ENCODE measurements around the gene RIOK3. TPM values are rescaled to one million over a fixed set of nuclear protein-coding genes. Genes with fewer than 3 reads are reported as not detected.

RIOK3 gene
- polyA plus RNA-seq, 2 of the 4 experiments (the other 2 are of a cell fraction): 25.3 to 43.3 TPM

DNA sequence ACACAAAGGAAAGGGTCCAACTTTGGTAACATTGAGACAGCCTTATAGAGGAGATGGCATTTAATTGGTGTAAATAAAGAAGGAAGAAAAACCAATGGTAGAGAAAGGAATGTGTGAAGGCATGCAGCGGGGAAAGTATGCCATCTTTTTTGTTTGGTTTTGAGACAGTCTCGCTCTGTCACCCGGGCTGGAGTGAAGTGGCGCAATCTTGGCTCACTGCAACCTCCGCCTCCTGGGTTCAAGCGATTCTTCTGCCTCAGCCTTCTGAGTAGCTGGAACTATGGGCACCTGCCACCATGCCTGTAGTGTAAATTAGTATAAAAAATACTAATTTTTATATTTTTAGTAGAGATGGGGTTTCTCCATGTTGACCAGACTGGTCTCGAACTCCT, 6.4 kb downstream of the RIOK3 start:
- no peak for FAIRE-seq
- no peak overlapping the region; the same call in 2 of the 3 replicates for H3K4me2 ChIP-seq
- ATAC-seq: no peak
- no peak for TF ChIP-seq RNF2 (IDR thresholded peaks at IDR 0.05; ENCODE audit: borderline replicate concordance, low read depth)
- CTCF ChIA-PET: no interaction called here
- no peak overlapping the region for H3K4me3 ChIP-seq
- no peak for DNase-seq (ENCODE audit: low read depth in 1 of 2, low spot score in 1 of 2)
- no peaks in the 10 kb centered on the region for H3K9me3 ChIP-seq
- 72% methylated on average over 7 of the region's 7 CpGs for WGBS (ENCODE audit: missing lambda C conversion rate)
- no peak overlapping the region for H3K27ac ChIP-seq
- H3K4me1 ChIP-seq: peaks cover 33% of the 10 kb centered on the region
- POLR2A ChIA-PET: no interaction called here

DNA sequence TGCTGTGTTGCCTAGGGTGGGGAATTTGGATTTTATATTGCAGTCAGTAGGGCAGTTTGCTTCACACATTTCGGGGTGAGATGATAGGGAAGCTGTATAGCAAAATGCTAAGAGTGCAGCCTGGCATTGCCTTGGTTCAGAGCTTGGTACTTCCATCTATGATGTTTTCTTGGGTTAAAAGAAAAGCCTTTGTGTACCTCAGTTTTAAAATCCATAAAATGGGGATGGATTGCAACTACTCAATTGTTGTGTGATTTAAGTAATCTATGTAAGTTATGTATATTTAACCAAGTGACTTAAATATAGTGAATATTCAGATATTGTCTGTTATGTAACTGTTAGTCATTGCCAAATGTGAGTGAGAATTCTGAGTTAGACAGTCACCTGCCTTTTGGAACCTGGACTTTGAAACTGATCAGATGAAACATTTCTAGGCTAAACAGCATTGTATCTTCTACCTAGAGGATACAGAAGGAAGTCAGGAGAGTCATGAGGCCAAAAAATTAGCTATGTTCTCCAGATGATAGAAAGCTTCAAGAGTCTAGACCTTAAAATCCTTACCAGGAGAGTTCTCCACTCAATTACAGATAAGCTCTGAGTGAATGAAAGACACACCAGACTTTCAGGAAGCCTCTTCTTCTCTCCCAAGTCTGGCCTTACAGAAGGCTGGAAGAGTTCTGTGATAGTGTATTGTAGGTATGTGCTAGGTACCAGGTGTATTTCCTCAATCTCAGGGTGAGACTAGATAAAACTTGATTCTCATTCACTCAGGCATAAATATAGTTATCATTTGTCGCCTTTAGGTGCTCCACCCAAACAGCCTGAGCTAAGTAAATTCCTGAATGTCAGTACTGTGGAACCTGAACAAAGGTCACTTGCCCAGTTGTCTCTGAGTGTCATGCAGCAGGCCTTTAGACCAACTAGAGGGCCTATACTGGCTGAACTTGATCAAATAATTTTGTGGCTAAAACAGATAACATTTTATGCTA, 7.5 kb downstream of the RIOK3 start:
- Histone ChIP-seq H3K4me3 (no peak overlapping the region), H3K4me2 (peak overlapping the region; percentile 54), H3K4me1 (peaks cover 33% of the 10 kb centered on the region), H3K9me3 (no peaks in the 10 kb centered on the region), H3K27ac (no peak overlapping the region)
- 73% methylated on average over 2 of the region's 2 CpGs for WGBS (ENCODE audit: missing lambda C conversion rate)
- FAIRE-seq (no peak), ATAC-seq (peak in 1 of 2 experiments; percentile 45; a peak in 2 of 6 replicates), DNase-seq (ENCODE audit: low read depth in 1 of 2, low spot score in 1 of 2) (no peak)
- CTCF ChIA-PET: no interaction called here
- POLR2A ChIA-PET: no interaction called here
- TF ChIP-seq SMC3 (IDR thresholded peaks at IDR 0.05) (no peak), CBX2 (IDR thresholded peaks at IDR 0.05; ENCODE audit: borderline replicate concordance, low read depth) (no peak), HDAC2 (IDR thresholded peaks at IDR 0.05) (no peak), EP300 (IDR thresholded peaks at IDR 0.05) (no peak), ESRRA (IDR thresholded peaks at IDR 0.05; ENCODE audit: borderline replicate concordance, low read length) (no peak), FOSB (CRISPR knock-in tag; IDR thresholded peaks at IDR 0.05) (no peak), EHF (CRISPR knock-in tag; IDR thresholded peaks at IDR 0.05) (no peak)
- TF ChIP-seq, protein P1, sequence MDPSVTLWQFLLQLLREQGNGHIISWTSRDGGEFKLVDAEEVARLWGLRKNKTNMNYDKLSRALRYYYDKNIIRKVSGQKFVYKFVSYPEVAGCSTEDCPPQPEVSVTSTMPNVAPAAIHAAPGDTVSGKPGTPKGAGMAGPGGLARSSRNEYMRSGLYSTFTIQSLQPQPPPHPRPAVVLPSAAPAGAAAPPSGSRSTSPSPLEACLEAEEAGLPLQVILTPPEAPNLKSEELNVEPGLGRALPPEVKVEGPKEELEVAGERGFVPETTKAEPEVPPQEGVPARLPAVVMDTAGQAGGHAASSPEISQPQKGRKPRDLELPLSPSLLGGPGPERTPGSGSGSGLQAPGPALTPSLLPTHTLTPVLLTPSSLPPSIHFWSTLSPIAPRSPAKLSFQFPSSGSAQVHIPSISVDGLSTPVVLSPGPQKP (IDR thresholded peaks at IDR 0.05; ENCODE audit: low read depth, low read length): no peak

DNA sequence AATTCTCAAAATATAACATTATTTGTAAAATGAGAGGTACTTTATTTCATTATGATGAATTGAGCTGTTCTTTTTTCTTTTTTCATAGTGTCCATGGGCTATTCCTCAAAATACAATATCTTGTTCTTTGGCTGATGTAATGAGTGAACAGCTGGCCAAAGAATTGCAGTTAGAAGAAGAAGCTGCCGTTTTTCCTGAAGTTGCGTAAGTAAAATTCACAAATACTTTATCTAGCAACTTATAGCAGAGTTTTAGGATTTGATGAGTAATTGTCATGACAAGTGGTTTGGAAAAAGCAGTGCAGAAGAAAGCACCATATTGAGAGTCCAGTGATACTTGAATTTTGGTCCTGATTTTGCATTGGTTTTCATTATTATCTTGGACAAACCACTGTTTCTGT, 9.8 kb downstream of the RIOK3 start:
- Histone ChIP-seq H3K4me1 (peaks cover 28% of the 10 kb centered on the region), H3K4me3 (no peak overlapping the region), H3K27ac (no peak overlapping the region), H3K9me3 (no peaks in the 10 kb centered on the region), H3K4me2 (no peak overlapping the region)
- WGBS (ENCODE audit: missing lambda C conversion rate): 85% methylated on average over 2 of the region's 2 CpGs
- DNase-seq (ENCODE audit: low read depth in 1 of 2, low spot score in 1 of 2) (no peak), ATAC-seq (no peak), FAIRE-seq (no peak)
- CTCF ChIA-PET: interaction anchor here (1.6 kb wide), 1 partner anchor 40 kb away, joined by 3 read pairs; no protein-coding TSS in a partner anchor
- POLR2A ChIA-PET: no interaction called here
- no peak for TF ChIP-seq EHF (CRISPR knock-in tag; IDR thresholded peaks at IDR 0.05)
- no peak for TF ChIP-seq POLR2A (IDR thresholded peaks at IDR 0.05; ENCODE audit: low read length)
- TF ChIP-seq SMC3 (IDR thresholded peaks at IDR 0.05): no peak
- no peak for TF ChIP-seq RAD21 (conservative IDR thresholded peaks at IDR 0.05 in 1 of 2, IDR thresholded peaks at IDR 0.05 in 1 of 2)
- TF ChIP-seq, protein P2, sequence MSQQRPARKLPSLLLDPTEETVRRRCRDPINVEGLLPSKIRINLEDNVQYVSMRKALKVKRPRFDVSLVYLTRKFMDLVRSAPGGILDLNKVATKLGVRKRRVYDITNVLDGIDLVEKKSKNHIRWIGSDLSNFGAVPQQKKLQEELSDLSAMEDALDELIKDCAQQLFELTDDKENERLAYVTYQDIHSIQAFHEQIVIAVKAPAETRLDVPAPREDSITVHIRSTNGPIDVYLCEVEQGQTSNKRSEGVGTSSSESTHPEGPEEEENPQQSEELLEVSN (IDR thresholded peaks at IDR 0.05; ENCODE audit: borderline replicate concordance, low read depth): no peak
- TF ChIP-seq CHD2 (IDR thresholded peaks at IDR 0.05; ENCODE audit: low read length, partially characterized antibody): no peak
- no peak for TF ChIP-seq CHD4 (IDR thresholded peaks at IDR 0.05; ENCODE audit: borderline replicate concordance)
- no peak for TF ChIP-seq HOXA7 (CRISPR knock-in tag; IDR thresholded peaks at IDR 0.05)
- no peak for TF ChIP-seq HOXB5 (CRISPR knock-in tag; IDR thresholded peaks at IDR 0.05)
- TF ChIP-seq ZFP36 (IDR thresholded peaks at IDR 0.05; ENCODE audit: borderline replicate concordance, partially characterized antibody): no peak
- TF ChIP-seq RNF2 (IDR thresholded peaks at IDR 0.05; ENCODE audit: borderline replicate concordance, low read depth): no peak
- TF ChIP-seq, protein P3, sequence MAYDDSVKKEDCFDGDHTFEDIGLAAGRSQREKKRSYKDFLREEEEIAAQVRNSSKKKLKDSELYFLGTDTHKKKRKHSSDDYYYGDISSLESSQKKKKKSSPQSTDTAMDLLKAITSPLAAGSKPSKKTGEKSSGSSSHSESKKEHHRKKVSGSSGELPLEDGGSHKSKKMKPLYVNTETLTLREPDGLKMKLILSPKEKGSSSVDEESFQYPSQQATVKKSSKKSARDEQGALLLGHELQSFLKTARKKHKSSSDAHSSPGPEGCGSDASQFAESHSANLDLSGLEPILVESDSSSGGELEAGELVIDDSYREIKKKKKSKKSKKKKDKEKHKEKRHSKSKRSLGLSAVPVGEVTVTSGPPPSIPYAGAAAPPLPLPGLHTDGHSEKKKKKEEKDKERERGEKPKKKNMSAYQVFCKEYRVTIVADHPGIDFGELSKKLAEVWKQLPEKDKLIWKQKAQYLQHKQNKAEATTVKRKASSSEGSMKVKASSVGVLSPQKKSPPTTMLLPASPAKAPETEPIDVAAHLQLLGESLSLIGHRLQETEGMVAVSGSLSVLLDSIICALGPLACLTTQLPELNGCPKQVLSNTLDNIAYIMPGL (CRISPR knock-in tag; IDR thresholded peaks at IDR 0.05; ENCODE audit: borderline replicate concordance): no peak
- no peak for TF ChIP-seq HOXB13 (CRISPR knock-in tag; IDR thresholded peaks at IDR 0.05; ENCODE audit: low read depth)

All from A549 (cell line).